ENCODE data around the gene TMEM108. TPM values are rescaled to one million over a fixed set of nuclear protein-coding genes. Genes with fewer than 3 reads are reported as not detected.
A peak's percentile ranks its signal among the peaks of the same experiment; 100 is the strongest.

Gene TMEM108
- total RNA-seq, 2 donors from 2014 or later = 1.6 TPM; not detected in 1

GRCh38 chr3:133387341-133387740 is 349.1 kb downstream of the TMEM108 start:
- WGBS, 2 donors = 72 to 79% methylated on average over 4 of the region's 4 CpGs
- ATAC-seq = no peak
- TF ChIP-seq, protein P1, sequence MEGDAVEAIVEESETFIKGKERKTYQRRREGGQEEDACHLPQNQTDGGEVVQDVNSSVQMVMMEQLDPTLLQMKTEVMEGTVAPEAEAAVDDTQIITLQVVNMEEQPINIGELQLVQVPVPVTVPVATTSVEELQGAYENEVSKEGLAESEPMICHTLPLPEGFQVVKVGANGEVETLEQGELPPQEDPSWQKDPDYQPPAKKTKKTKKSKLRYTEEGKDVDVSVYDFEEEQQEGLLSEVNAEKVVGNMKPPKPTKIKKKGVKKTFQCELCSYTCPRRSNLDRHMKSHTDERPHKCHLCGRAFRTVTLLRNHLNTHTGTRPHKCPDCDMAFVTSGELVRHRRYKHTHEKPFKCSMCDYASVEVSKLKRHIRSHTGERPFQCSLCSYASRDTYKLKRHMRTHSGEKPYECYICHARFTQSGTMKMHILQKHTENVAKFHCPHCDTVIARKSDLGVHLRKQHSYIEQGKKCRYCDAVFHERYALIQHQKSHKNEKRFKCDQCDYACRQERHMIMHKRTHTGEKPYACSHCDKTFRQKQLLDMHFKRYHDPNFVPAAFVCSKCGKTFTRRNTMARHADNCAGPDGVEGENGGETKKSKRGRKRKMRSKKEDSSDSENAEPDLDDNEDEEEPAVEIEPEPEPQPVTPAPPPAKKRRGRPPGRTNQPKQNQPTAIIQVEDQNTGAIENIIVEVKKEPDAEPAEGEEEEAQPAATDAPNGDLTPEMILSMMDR (IDR thresholded peaks at IDR 0.05) = no peak
- TF ChIP-seq POLR2A (IDR thresholded peaks at IDR 0.05) = no peak
- H3K9me3 ChIP-seq = no peaks in the 10 kb centered on the region
- H3K4me1 ChIP-seq = peaks cover 13% of the 10 kb centered on the region
- no peak for DNase-seq
- H3K27ac ChIP-seq = no peak overlapping the region
- intact Hi-C loops (cut with DNase I) = loop anchor here (10.0 kb wide), 1 partner anchor 653 kb away; no protein-coding TSS in a partner anchor
- no peaks in the 10 kb centered on the region for H3K36me3 ChIP-seq (replicated peaks in 1 of 2; ENCODE audit: insufficient read depth in 1 of 2, low read depth in 2 of 2)
- H3K27me3 ChIP-seq = no peaks in the 10 kb centered on the region
- H3K4me3 ChIP-seq = no peak overlapping the region

DNA sequence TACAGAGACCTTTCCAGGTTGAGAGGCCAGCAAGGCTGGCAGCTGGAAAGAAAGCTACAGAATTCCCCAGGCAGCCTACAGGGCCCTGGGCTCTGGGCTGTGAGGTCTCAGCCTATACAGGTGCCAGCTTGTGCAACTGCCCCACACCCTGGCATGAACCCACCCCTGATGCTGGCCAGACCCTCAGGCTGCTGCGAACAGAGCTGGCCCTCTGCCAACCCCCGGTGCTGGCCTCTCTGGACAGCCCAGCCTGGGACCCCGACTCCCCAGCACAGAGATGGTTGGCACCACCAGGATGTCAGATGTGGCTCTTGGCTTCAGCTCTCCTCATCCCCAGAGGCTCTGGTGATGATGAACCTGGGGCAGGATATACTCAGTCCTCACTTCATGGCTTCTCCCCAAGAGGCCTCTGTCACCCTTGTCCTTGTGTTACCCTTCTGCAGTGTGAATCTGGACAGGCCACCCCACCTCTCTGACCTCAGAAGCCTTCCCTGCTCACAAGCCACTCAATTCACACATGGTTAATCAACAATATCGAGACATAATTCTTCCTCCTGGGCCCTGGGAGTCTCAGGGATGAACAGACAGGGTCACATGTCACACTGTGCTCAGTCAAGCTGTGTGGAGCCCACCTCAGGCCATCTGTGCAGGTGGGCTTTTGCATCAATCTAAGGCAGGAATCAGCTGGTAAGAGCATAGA is 350.7 kb downstream of the TMEM108 start:
- Histone ChIP-seq H3K4me3 (no peak overlapping the region), H3K4me1 (no peaks in the 10 kb centered on the region), H3K27me3 (no peaks in the 10 kb centered on the region), H3K9me3 (peaks cover 0 to 5% (median 0%) of the 10 kb centered on the region in 3 donors), H3K36me3 (replicated peaks in 1 of 2; ENCODE audit: insufficient read depth in 1 of 2, low read depth in 2 of 2) (no peaks in the 10 kb centered on the region), H3K27ac (no peak overlapping the region)
- DNase-seq = peak in 1 of 4 donors; percentile 20
- no peak for ATAC-seq
- intact Hi-C loops (cut with DNase I) = loop anchor here (10.0 kb wide), 1 partner anchor 654 kb away; no protein-coding TSS in a partner anchor
- 89% methylated on average over 1 to 4 of the region's 4 CpGs for WGBS, 2 donors
- TF ChIP-seq, protein P1 (IDR thresholded peaks at IDR 0.05) = no peak
- no peak for TF ChIP-seq POLR2A (IDR thresholded peaks at IDR 0.05)

DNA sequence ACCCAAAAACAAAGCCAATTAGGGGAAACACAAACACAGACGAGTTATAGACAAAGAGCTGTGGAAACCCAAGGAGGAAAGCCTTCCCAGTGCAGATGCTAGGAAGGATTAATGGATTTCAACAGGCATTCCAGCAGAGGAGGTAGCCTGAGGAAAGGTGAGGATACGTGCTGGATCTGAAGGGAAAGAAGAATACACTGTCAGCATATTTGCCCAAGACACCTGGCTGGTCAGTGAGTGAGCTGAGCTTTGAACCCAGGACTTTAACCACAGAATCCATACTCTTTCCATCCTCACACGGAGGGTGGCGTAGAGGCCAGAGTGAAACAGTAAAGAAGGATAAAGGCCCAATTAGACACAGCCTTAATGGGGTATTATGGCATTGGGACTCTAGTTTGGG is 352.5 kb downstream of the TMEM108 start:
- H3K36me3 ChIP-seq (replicated peaks in 1 of 2; ENCODE audit: insufficient read depth in 1 of 2, low read depth in 2 of 2) = no peaks in the 10 kb centered on the region

GRCh38 chr3:133393204-133393603 is 355.0 kb downstream of the TMEM108 start:
- Histone ChIP-seq H3K27ac (no peak overlapping the region), H3K4me3 (no peak overlapping the region), H3K4me1 (peaks cover 9% of the 10 kb centered on the region), H3K27me3 (no peaks in the 10 kb centered on the region), H3K36me3 (replicated peaks in 1 of 2; ENCODE audit: insufficient read depth in 1 of 2, low read depth in 2 of 2) (no peaks in the 10 kb centered on the region), H3K9me3 (peaks cover 0 to 9% (median 0%) of the 10 kb centered on the region in 3 donors)
- intact Hi-C loops (cut with DNase I) = no loop called here
- 68 to 85% methylated on average over 1 of the region's 1 CpG for WGBS, 2 donors
- TF ChIP-seq, protein P1 (IDR thresholded peaks at IDR 0.05) = no peak
- TF ChIP-seq POLR2A (IDR thresholded peaks at IDR 0.05) = no peak
- DNase-seq (no peak), ATAC-seq (no peak)

More for the DNA sequence above, 352.5 kb downstream of the TMEM108 start:
- DNase-seq (no peak), ATAC-seq (no peak)
- WGBS, 2 donors = 80 to 82% methylated on average over 4 of the region's 4 CpGs
- TF ChIP-seq, protein P1 (IDR thresholded peaks at IDR 0.05) = no peak
- TF ChIP-seq POLR2A (IDR thresholded peaks at IDR 0.05) = no peak
- Histone ChIP-seq H3K4me3 (no peak overlapping the region), H3K4me1 (peaks cover 9% of the 10 kb centered on the region), H3K27ac (no peak overlapping the region), H3K27me3 (no peaks in the 10 kb centered on the region), H3K9me3 (peaks cover 0 to 9% (median 0%) of the 10 kb centered on the region in 3 donors)
- intact Hi-C loops (cut with DNase I) = no loop called here

Data from body of pancreas (tissue), 4 donors.